Activated CD4-positive, alpha-beta memory T cell treated with anti-CD3 and anti-CD28 coated beads, Interleukin-2, amount 10 ng/mL, durations not matched to agents 7 days and 5 days (primary cell): ENCODE data around the gene PARP8. TPM values are rescaled to one million over a fixed set of nuclear protein-coding genes. Genes with fewer than 3 reads are reported as not detected.
"Not testable (repeated sequence)": the region's sequence is repeated elsewhere in the genome, so short reads cannot be mapped to it uniquely, and the experiment has no call there.

Experiments used
- CTCF ChIA-PET: fragments of 350-600 bp; sonication (Branson Sonifier 250); formaldehyde crosslinking; loops from one replicate; lab custom pipeline; 2021; ENCODE audit warnings: antibody characterized with exemption, inconsistent platforms; lab: Charles Lee
- POLR2A ChIA-PET: fragments of 350-600 bp; sonication (Branson Sonifier 250); formaldehyde crosslinking; loops from one replicate; lab custom pipeline; 2021; ENCODE audit warnings: antibody characterized with exemption; lab: Charles Lee
- DNase-seq: peaks from one replicate; pipeline ENCODE4 v3.0.0-alpha.2; 2020
- H3K27ac Mint-ChIP-seq: one replicate; pipeline ENCODE4 v1.8.0; 2021; ENCODE audit warnings: mild to moderate bottlenecking, mixed read lengths
- H3K27me3 Mint-ChIP-seq: one replicate; pipeline ENCODE4 v1.8.0; 2021; ENCODE audit warnings: mixed read lengths
- H3K36me3 Mint-ChIP-seq: one replicate; pipeline ENCODE4 v1.8.0; 2021; ENCODE audit warnings: low read depth, mixed read lengths
- H3K4me1 Mint-ChIP-seq: one replicate; pipeline ENCODE4 v1.8.0; 2021; ENCODE audit warnings: mixed read lengths
- H3K4me3 Mint-ChIP-seq: one replicate; pipeline ENCODE4 v1.8.0; 2021; ENCODE audit warnings: mild to moderate bottlenecking, mixed read lengths
- H3K9me3 Mint-ChIP-seq: one replicate; pipeline ENCODE4 v1.8.0; 2021; ENCODE audit warnings: mixed read lengths
- total RNA-seq, 2 experiments: library from RNA; stranded (reverse); gene quantifications; one replicate each; pipeline ENCODE4 v1.2.3, GENCODE V29; 2021

The PARP8 gene
- total RNA-seq, 2 experiments from 2014 or later, result 91.7 to 96.2 TPM

DNA sequence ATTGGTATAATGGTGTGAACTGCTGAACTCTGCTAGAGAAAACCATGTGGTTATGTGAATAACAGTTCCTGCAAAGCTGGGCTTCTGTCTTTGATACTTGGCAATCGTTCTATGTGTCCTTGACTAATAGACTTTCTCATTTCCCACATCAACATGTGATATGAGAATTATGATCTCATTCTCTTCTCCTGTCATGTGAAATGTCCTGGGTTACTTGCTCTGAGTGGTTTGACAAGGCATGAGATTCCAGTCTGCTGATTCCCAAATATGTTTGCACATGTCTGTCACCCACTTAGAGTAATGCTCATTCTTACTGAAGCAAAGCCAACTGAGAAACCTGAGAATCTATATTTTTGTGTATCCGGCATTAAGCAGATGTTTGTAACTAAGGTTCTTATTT is 141.2 kb downstream of the PARP8 start:
- H3K4me3 Mint-ChIP-seq, result no peak overlapping the region
- H3K9me3 Mint-ChIP-seq, result peaks cover 14% of the 10 kb centered on the region
- H3K4me1 Mint-ChIP-seq, result peaks cover 1% of the 10 kb centered on the region
- H3K27ac Mint-ChIP-seq, result no peak overlapping the region
- peaks cover 63% of the 10 kb centered on the region for H3K36me3 Mint-ChIP-seq
- DNase-seq, result no peak
- POLR2A ChIA-PET, result no interaction called here
- no peaks in the 10 kb centered on the region for H3K27me3 Mint-ChIP-seq
- CTCF ChIA-PET, result no interaction called here

DNA sequence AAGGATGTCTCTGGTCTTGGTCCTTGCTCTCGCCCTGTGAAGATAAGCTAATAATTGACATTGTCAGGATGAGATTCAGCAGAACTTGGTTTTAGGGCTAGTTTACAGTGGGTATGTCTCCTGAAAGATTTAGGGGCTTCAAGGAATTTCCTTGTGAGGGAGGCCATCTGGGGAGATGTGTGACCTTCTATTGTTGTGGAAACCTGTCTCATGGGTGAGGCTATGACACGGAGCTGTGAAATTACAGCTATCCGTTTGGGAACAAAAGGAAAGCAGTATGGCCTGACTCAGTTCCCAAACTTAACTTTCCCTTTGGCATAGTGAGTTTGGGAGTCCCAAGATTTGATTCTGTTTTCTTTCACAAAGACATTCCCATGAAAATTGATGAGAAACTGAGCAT is 142.0 kb downstream of the PARP8 start:
- ChIA-PET CTCF (no interaction called here), POLR2A (no interaction called here)
- Mint-ChIP-seq H3K4me1 (peaks cover 1% of the 10 kb centered on the region), H3K36me3 (peaks cover 55% of the 10 kb centered on the region), H3K27ac (no peak overlapping the region), H3K4me3 (no peak overlapping the region), H3K9me3 (peaks cover 6% of the 10 kb centered on the region), H3K27me3 (no peaks in the 10 kb centered on the region)
- DNase-seq, result no peak

DNA sequence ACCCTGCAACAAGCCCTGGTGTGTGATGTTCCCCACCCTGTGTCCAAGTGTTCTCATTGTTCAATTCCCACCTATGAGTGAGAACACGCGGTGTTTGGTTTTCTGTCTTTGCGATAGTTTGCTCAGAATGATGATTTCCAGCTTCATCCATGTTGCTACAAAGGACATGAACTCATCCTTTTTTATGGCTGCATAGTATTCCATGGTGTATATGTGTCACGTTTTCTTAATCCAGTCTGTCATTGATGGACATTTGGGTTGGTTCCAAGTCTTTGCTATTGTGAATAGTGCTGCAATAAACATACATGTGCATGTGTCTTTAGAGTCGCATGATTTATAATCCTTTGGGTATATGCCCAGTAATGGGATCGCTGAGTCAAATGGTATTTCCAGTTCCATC is 145.3 kb downstream of the PARP8 start:
- CTCF ChIA-PET, DNase-seq, H3K27ac Mint-ChIP-seq, H3K27me3 Mint-ChIP-seq, H3K9me3 Mint-ChIP-seq, H3K4me1 Mint-ChIP-seq, H3K4me3 Mint-ChIP-seq, POLR2A ChIA-PET: not testable (repeated sequence)
- peaks cover 48% of the 10 kb centered on the region for H3K36me3 Mint-ChIP-seq

DNA sequence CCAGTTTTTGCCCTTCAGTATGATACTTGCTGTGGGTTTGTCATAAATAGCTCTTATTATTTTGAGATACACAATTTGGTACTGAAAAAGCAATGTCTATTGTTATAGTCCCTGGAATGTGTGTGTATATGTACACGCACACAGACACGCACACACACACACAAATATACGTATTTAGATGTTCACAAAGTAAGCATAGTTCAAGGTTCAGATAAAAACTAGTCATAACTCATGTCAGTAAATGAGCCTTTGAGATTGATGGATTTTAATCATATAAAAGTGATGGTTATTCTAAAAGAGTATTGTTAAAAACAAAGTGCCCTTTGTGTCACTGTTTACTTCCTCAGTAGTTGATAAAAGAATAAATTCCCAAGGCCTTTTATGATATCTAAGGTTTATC is 147.3 kb downstream of the PARP8 start:
- Mint-ChIP-seq H3K9me3 (peaks cover 4% of the 10 kb centered on the region), H3K27me3 (no peaks in the 10 kb centered on the region)
- POLR2A ChIA-PET, result no interaction called here

DNA sequence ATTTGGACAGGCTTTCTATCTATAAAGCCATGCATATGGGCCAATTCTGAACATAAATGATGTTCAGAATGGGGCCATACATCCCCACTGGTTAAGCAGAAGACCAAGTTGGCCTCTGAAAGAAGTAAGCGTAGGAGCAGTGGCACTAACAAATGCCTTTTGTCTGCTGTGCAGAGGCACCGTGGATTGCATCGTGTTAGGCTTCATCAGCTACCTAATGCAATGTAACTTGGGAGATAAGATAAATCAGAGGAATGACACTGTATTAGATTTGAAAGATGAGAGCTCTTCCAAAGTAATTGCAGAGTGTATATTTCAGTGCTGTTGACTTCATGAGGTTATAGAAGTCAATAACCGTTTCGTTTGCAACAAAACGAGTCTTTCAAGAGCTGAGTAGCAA is 148.1 kb downstream of the PARP8 start:
- DNase-seq, result no peak
- Mint-ChIP-seq H3K27me3 (no peaks in the 10 kb centered on the region), H3K27ac (no peak overlapping the region), H3K4me3 (no peak overlapping the region), H3K4me1 (no peaks in the 10 kb centered on the region), H3K9me3 (peaks cover 4% of the 10 kb centered on the region), H3K36me3 (peaks cover 42% of the 10 kb centered on the region)
- ChIA-PET POLR2A (no interaction called here), CTCF (no interaction called here)

More for the DNA sequence above, 147.3 kb downstream of the PARP8 start:
- no peaks in the 10 kb centered on the region for H3K4me1 Mint-ChIP-seq
- CTCF ChIA-PET, result no interaction called here
- DNase-seq, result no peak
- no peak overlapping the region for H3K4me3 Mint-ChIP-seq
- no peak overlapping the region for H3K27ac Mint-ChIP-seq
- peaks cover 38% of the 10 kb centered on the region for H3K36me3 Mint-ChIP-seq

DNA sequence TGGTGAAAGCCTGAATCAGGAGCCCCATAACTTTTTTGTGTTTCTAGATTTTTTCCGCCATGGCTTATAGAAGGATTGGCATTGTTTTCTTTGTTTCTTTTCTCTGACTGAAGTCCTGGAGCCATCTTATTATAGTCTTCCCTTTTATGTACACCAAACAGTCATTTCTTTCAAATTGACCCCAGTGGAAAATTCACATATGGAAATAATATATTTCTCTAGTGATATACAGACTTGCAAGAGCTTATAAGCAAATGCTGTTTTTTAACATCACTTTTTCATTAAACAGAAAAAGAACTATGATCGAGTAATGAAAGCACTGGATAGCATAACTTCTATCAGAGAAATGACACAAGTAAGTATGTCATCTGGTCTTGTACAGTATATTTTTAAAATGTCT is 155.6 kb downstream of the PARP8 start:
- H3K9me3 Mint-ChIP-seq, result no peaks in the 10 kb centered on the region
- H3K36me3 Mint-ChIP-seq, result peaks cover 47% of the 10 kb centered on the region
- POLR2A ChIA-PET, result no interaction called here

DNA sequence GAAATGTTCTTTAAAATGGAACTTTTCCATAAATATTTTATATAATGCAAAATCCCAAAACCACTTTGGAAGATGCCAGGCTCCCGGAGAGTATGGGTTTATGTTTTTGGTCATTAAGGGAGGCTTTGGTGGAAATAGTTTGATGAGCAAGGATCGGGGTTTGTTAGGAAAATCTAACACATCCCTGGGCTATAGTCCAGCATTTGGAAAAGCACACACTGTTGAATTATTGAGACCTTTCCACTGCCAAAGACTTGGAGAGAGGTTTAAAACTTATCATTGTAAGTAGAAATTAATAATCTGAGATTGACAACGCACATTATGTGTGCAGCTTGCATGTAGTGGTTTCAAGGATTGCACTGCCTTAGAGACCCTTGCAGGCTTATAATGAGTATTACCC is 156.3 kb downstream of the PARP8 start:
- H3K27ac Mint-ChIP-seq, result no peak overlapping the region
- H3K36me3 Mint-ChIP-seq, result peaks cover 47% of the 10 kb centered on the region
- CTCF ChIA-PET, result no interaction called here
- H3K27me3 Mint-ChIP-seq, result no peaks in the 10 kb centered on the region
- no peak for DNase-seq
- H3K4me3 Mint-ChIP-seq, result no peak overlapping the region
- POLR2A ChIA-PET, result no interaction called here
- no peaks in the 10 kb centered on the region for H3K9me3 Mint-ChIP-seq
- H3K4me1 Mint-ChIP-seq, result no peaks in the 10 kb centered on the region

More for the DNA sequence above, 155.6 kb downstream of the PARP8 start:
- Mint-ChIP-seq H3K27me3 (no peaks in the 10 kb centered on the region), H3K4me3 (no peak overlapping the region), H3K27ac (no peak overlapping the region), H3K4me1 (no peaks in the 10 kb centered on the region)
- CTCF ChIA-PET, result no interaction called here
- no peak for DNase-seq

DNA sequence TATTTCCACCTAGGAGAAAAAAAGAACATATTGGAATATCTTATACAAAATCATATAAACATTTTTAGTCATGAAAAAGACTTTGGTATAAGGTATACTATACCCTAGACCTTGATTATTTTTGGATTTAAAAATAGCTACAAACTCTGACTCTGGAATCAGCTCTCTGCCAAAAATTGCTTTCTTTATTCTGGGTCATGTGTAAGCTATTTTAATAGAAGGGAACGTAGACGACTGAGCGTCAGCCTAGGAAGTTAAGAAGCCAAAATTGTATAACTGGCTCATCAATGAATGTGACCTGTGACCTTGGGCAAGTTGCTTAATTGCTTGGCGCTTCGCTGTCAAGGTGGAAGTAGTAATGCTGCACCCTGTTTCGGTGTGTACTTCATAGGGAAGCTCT is 157.1 kb downstream of the PARP8 start:
- CTCF ChIA-PET, result interaction anchor here (0.6 kb wide), 1 partner anchor 383 kb away, joined by 4 read pairs; no protein-coding TSS in a partner anchor
- no peak for DNase-seq
- Mint-ChIP-seq H3K36me3 (peaks cover 53% of the 10 kb centered on the region), H3K4me1 (no peaks in the 10 kb centered on the region), H3K27ac (no peak overlapping the region), H3K9me3 (no peaks in the 10 kb centered on the region), H3K4me3 (no peak overlapping the region), H3K27me3 (no peaks in the 10 kb centered on the region)
- POLR2A ChIA-PET, result no interaction called here

DNA sequence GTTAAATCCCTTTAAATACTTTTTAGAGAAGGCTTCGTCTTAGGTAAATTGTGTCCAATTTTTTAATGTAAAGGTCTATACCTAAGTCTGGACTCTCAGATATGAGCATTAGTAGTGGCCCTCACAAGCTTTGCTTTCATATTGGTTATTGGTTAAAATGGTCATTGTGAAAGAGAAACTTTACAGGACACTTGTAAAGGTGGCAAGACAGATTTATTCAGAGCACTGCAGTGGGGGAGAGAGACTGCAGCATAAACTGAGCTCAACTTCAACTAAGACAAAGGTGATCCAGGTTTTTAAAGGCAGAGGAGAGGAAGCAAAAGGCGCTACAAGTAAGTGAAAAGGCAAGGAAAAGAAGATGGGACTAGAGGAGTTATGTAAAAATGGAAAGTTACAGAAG is 157.7 kb downstream of the PARP8 start:
- ChIA-PET POLR2A (no interaction called here), CTCF (interaction anchor here (0.6 kb wide), 1 partner anchor 384 kb away, joined by 4 read pairs; no protein-coding TSS in a partner anchor)
- H3K4me1 Mint-ChIP-seq, result no peaks in the 10 kb centered on the region
- H3K27me3 Mint-ChIP-seq, result no peaks in the 10 kb centered on the region
- peaks cover 55% of the 10 kb centered on the region for H3K36me3 Mint-ChIP-seq
- H3K4me3 Mint-ChIP-seq, result no peak overlapping the region
- no peak overlapping the region for H3K27ac Mint-ChIP-seq
- no peaks in the 10 kb centered on the region for H3K9me3 Mint-ChIP-seq
- DNase-seq, result no peak

DNA sequence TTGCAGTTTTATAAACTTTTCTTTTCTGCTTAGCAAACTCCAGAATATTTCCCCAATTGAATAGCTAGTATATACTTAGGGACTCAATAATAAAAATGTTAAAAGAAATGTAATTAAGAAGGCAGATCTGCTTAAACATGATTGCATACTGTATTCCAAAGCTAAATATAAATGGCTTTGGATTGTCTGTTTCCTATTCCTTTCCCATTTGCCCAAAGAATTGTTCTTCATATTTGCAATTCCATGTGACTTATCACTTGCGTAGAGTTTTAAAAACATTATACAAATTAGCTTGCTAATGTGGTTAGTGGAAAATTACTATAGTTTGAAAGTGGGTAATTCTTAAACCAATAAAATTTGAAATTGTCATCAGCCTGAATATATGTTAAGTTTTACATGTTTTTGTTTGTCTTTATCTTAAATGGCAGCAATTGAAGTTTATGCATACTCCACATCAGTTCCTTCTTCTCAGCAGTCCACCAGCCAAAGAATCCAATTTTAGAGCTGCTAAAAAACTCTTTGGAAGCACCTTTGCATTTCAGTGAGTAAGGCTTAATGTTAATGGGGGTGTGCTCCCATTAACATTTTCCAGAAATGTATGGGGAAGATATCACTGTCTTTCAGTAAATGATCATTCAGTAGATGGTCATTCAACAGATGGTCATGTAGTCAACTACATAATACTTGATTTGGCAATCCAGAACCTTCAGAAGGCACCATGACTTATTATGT is 161.2 kb downstream of the PARP8 start:
- Mint-ChIP-seq H3K4me1 (no peaks in the 10 kb centered on the region), H3K4me3 (no peak overlapping the region), H3K36me3 (peaks cover 45% of the 10 kb centered on the region), H3K27ac (no peak overlapping the region), H3K9me3 (no peaks in the 10 kb centered on the region), H3K27me3 (no peaks in the 10 kb centered on the region)
- no peak for DNase-seq
- ChIA-PET POLR2A (no interaction called here), CTCF (no interaction called here)

DNA sequence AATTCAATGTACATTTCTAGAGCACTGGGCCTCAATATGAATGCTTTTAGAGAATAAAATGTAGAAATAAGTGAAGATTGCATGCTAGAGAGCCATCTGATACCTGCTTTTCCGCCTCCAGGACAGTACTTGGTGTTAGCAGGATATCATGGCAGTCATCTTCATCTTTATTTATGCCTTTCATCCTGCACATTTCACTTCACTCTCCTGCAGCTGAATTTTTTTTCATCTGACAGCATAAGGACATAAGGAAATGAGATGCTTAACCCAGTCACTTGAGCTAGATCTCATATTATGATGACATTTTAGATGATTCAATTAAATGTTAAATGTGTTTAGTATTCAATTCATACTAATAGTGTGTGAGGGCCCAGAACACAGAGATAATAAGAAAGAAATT is 162.6 kb downstream of the PARP8 start:
- Mint-ChIP-seq H3K4me3 (no peak overlapping the region), H3K36me3 (peaks cover 45% of the 10 kb centered on the region), H3K27ac (no peak overlapping the region), H3K27me3 (no peaks in the 10 kb centered on the region), H3K4me1 (no peaks in the 10 kb centered on the region), H3K9me3 (no peaks in the 10 kb centered on the region)
- ChIA-PET POLR2A (no interaction called here), CTCF (no interaction called here)
- DNase-seq, result no peak

DNA sequence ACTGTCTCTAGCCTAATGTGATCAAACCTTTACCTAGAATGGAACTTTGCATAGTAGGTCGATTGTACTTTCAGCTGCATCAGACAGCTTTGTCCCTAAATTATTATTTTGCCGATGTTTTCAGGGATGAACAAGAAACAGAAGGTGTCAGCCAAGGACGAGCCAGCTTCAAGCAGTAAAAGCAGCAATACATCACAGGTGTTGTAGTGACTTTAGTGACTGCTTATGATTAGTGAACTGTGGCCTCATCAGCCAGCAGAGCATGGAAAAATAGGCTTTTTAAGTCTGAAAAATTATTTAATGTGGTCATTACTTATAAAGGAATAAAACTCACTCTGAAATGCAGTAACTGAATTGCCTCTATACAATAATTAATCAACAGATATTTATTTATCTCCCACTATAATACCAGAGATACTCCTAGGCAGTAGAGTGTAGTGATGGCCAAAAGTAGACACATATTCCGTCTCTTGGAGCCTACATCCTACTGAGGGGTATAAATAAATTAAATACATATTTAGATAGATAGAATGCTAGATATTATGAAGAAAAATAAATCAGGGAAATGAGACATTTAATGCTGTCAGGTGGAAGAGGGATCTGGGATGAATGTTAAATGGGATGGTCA is 166.3 kb downstream of the PARP8 start:
- ChIA-PET CTCF (no interaction called here), POLR2A (no interaction called here)
- peaks cover 58% of the 10 kb centered on the region for H3K36me3 Mint-ChIP-seq
- no peak overlapping the region for H3K4me3 Mint-ChIP-seq
- H3K27ac Mint-ChIP-seq, result no peak overlapping the region
- no peak for DNase-seq
- no peaks in the 10 kb centered on the region for H3K9me3 Mint-ChIP-seq
- H3K27me3 Mint-ChIP-seq, result no peaks in the 10 kb centered on the region
- H3K4me1 Mint-ChIP-seq, result no peaks in the 10 kb centered on the region

DNA sequence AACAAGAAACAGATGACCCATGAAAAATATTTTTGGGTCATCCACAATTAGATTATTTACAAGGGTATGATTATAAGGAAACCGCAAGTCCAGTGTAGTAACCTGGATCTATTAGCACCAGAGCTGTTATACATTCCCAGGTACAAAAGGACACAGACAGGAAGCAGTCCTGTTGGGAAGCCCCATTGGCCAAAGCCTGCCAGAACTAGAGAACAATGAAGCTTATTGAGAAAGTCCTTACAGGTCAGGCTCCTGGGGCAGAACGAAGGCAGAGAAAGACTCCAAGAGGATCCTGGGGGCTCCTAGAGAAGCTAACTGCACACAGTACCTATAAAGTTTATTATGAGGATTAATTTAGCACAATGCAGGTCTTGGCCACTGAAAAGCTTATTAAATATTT is 169.9 kb downstream of the PARP8 start:
- peaks cover 66% of the 10 kb centered on the region for H3K36me3 Mint-ChIP-seq
- no peak overlapping the region for H3K4me3 Mint-ChIP-seq
- no peaks in the 10 kb centered on the region for H3K9me3 Mint-ChIP-seq
- no peaks in the 10 kb centered on the region for H3K4me1 Mint-ChIP-seq
- no peak for DNase-seq
- no peaks in the 10 kb centered on the region for H3K27me3 Mint-ChIP-seq
- no peak overlapping the region for H3K27ac Mint-ChIP-seq
- CTCF ChIA-PET, result no interaction called here
- POLR2A ChIA-PET, result interaction anchor here (1.2 kb wide), 1 partner anchor 16 kb away, joined by 3 read pairs; no protein-coding TSS in a partner anchor

DNA sequence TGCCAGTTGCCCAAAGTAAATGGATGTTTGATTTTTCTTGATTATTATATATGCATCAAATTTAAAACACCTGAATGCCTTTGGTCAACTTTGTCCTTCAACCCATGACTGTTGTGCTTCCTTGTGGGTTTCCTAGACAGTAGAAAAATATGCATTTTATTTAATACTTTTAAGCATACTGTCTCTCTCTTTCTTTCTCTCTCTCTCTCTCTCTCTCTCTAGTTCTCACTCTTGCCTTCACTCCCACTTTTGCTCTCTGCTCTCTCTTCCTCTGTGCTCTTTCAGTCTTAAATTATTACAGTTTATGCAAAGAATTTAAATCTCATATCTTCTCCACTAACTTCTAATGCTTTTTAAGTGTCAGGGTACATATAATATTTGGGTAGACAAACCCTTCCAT is 173.0 kb downstream of the PARP8 start:
- POLR2A ChIA-PET, result no interaction called here
- no peak for DNase-seq
- H3K4me3 Mint-ChIP-seq, result no peak overlapping the region
- CTCF ChIA-PET, result no interaction called here
- H3K36me3 Mint-ChIP-seq, result peaks cover 65% of the 10 kb centered on the region
- no peak overlapping the region for H3K27ac Mint-ChIP-seq
- H3K4me1 Mint-ChIP-seq, result no peaks in the 10 kb centered on the region
- no peaks in the 10 kb centered on the region for H3K9me3 Mint-ChIP-seq
- no peaks in the 10 kb centered on the region for H3K27me3 Mint-ChIP-seq
